Skin of body (tissue), 2 donors: ENCODE data around the gene TADA2A. TPM values are rescaled to one million over a fixed set of nuclear protein-coding genes. Genes with fewer than 3 reads are reported as not detected.

ENCODE experiments used
- DNase-seq: peaks from one replicate; lab custom pipeline; 2025; lab: John Stamatoyannopoulos, UW
- total RNA-seq: library from RNA; depleted of rRNA; stranded (reverse); fragments of >200 nt; gene quantifications from one replicate; pipeline ENCODE4 v1.2.3, GENCODE V29; 2014

Gene TADA2A
- 25.5 TPM for total RNA-seq

DNA sequence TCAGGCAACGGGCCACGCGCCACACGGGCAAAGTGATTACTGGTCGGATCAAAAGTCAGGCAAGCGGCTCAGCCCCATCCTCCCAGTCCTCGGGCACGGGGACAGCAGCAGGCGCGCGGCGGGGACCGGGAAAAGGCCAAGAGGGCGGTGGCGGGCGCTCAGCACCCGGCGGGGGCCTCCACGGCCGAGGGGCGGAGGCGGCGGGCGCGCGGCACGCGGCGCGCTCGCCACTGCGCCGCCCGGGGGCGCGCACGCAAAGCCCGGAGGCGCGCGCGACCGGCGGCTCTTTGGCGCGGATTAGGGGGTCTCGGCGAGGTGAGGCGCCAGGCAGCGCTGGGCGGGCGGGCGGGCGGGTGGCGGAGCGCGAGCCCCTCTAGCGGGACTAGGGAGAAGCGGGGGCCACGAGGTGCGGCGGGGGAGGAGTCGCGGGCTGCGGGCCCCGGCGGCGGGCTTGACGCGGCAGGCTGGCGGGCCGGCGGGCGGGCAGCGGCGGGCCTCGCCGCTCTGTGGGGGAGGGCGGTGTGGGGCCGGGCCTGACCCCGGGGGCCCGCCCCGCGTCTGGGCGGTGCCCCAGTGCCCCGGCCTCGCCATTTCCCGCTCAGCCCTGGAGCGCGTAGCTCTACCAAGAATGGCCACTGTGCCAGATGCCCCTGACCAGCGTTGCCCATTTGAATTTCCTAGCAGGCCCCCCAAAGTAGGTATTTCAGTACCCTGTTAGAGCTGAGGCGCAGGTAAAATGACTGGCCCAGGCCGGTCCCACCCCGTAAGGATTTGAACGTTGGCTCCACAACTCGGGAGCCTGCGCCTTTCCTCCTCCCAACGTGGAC lies at the start of gene TADA2A, which contains the start of gene ACACA:
TSS of gene TADA2A (plus strand) at position 252 of the 827 bp plus-strand sequence. CDS start 4,480 bp downstream, outside the sequence.
TSS of gene ACACA (minus strand) at position 202 of the 827 bp plus-strand sequence. CDS start 537 bp downstream, outside the sequence.
- DNase-seq, result peak; percentile 59

- DNase-seq, result peak; percentile 66
Measured at GRCh38 chr17:37358098-37358829, 48.4 kb upstream of the TADA2A start.

- peak; percentile 62 for DNase-seq
Measured at GRCh38 chr17:37358830-37359681, 47.6 kb upstream of the TADA2A start.

- peak; percentile 46 for DNase-seq
Measured at GRCh38 chr17:37359682-37360188, 47.0 kb upstream of the TADA2A start.

DNA sequence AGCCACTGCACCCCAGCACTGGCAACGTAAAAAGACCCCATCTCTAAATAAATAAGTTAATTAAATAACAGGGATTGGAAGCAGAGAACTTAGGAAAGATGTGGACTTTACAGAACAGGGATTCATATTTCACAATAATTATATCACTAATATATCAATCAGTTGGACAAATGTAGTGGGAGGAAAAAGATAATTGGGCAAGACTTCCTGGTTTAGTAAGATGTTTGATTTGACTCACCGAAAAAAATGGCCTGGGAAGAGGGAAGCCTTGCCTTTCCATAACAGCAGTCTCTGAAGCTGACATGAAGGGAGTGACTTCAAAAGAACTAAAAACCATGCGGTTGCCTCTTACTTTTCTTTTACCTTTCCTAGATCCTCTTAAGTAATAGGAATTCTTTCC lies 46.1 kb upstream of the TADA2A start:
- DNase-seq, result no peak

GRCh38 chr17:37361543-37361942 lies 45.1 kb upstream of the TADA2A start:
- DNase-seq, result peak; percentile 26

DNA sequence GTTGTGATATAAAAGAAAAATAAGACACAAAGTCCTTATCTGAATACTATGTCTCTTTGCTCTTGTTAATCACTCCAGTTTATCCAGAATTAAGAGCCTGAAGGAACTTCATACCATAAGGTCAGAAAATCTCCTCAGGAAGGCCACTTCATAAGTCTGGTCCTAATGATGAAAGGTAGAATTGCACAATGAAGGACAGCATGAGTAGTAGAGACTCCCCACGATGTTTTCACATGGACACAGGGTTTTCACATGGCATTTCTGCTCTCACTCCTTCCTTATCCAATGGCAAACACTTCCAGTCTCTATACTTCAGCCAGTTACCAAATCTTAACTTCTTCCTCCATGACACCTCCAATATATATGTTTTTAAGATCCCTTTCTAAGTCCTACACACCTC lies 41.1 kb upstream of the TADA2A start:
- no peak for DNase-seq

DNA sequence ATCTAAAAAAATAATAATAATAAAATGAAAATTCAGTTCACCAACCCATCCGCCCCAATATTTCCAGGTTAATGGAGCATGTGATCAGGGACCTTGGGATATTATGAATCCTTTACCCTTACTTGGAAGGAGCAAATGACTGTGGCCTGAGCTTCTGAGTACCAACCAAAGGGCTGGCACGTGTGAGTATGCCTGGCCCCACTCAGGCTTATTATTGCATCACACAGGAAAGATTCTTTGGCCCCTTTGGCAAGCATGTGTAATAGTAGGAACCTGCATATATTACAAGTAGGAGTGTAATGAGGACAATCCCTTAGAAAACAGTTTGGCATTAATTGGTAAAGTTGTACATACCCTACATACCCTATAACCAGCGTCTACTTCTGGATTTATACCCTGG lies 38.1 kb upstream of the TADA2A start:
- no peak for DNase-seq

DNA sequence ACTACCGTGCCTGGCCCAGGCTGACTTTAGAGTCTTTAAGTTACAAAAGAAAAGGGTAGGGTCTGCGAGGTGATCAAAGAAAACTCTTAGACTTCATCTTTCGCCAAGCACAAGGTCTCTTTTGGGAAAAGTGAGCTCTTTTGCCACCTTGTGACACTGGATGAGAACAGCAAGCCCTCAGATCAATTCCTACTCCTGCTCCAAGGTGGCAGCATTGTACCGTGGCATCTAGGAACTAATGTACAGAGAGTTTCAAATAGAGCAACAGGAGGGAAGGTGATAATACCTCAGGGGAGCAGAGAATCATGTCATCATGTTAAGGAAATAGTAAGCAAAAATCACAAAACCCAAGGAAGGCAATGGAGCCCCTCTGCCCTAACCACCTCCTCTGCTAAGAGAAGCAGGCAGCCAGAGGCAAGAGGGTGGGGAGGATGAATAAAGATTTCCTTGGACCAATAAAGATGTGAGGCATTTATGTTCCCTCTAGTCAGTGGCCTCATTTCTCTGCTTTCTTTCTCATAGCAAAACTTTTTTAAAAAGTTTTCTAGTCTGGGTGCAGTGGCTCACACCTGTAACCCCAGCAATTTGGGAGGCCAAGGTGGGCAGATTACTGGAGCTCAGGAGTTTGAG lies 33.0 kb upstream of the TADA2A start:
- DNase-seq, result peak; percentile 40

DNA sequence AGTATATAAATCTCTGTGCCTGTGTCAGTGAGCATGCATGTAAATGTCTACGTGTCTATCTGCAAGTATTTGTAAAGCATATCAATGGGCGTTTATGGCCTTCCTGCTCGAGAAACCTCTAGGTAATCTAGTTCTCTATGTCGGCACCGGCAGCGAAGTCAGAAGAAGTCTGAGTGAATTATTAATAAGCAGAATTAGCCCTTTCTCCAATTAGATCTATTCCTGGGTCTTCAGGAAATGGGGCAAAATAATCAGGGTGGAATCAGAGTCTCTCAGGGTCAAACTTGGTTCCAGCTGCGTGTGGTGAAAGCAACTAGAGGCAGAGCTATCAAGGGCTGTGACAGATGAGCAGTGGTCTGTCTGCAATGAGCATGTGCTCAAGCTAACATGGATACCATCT lies 31.0 kb upstream of the TADA2A start, which contains the start of gene C17orf78:
TSS of gene C17orf78 (plus strand) at position 280 of the 400 bp plus-strand sequence. CDS start at position 388, 108 bp downstream.
- no peak for DNase-seq

DNA sequence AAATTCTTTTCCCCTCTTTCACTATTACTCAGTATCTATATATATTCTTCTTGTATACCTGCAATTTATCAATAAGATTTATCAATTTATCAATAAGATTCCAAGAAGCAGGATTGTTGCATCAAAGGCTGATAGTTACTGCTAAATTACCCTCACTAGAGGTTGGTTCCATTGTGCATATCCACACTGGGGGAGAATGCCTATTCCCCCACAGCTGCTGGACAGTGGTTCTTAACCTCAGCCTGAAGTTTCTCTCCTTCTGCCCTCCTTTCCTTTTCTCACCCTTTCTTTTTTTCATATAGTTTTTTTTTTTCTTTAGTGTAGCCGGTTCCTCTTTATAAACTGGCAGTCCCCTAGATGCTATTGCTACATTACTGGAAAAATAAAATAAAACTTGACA lies 24.6 kb upstream of the TADA2A start:
- DNase-seq, result no peak

DNA sequence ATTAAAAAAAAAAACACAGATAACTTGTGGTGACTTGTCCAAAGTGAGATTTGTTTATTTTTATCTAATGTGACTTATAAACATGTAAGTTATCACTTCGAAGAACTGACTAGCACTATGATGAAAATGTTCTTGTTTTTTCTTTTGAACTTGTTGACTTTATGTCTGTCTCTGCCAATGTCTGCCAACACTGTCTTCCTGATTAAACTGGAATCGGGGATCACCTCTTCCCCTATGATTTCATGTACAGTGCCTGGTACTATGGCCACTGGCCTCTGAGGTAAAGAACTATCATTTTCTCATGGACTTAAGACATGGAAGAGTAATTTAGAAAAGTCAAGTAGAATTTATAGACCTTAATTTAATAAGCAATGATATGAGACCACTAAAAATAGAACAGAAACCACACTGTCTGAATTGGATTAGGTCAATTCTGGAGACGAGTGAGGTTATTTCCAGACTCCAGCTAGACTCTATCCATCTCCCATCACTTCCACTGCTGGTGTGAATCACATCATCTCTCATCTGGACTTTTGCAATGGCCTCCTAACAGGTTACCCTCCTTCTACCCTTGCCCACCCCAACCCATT lies 22.0 kb upstream of the TADA2A start:
- no peak for DNase-seq

DNA sequence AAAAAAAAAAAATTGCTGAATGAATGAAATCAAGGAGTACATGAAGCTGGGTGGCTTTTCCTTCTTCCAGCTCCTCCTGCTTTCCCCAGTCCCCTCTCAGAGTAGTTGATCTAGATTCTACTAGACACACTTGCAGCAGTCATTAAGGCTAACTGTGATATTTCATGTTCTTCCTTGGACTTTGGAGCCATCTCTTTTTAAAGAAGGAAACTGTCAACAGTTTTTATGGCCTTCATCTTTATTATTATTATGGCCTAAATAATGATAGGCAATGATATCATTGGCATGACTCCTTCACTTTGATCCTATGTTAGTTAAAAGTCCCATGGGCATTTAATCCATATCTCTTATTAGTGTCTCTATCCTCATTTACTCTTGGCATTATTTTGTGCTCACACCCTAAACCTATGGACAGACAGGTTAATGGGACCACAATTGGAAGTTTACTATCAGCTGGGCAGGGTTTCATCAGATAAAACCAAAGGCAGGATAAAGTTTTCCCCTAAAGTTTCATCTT lies 21.2 kb upstream of the TADA2A start:
- no peak for DNase-seq

- DNase-seq, result no peak
Measured at GRCh38 chr17:37386462-37386861, 20.2 kb upstream of the TADA2A start.

- no peak for DNase-seq
Measured at GRCh38 chr17:37388266-37388665, 18.4 kb upstream of the TADA2A start.

DNA sequence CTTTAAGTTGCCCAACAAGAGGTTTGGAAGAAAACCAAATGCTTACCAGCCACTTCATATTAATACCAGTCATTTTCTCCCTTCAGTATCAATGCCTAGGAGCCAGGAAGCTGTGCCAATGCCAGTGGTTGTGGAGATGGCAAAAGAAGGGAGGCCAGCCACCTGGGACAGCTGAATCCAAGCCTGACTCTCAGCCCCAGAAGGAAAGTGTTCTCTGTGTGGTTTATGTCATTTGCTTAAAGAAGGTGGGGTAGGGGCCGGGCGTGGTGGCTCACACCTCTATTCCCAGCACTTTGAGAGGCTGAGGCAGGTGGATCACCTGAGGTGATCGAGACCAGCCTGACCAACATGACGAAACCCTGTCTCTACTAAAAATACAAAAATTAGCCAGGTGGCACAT lies 17.5 kb upstream of the TADA2A start:
- no peak for DNase-seq

- DNase-seq, result no peak
Measured at GRCh38 chr17:37391146-37391545, 15.5 kb upstream of the TADA2A start.

DNA sequence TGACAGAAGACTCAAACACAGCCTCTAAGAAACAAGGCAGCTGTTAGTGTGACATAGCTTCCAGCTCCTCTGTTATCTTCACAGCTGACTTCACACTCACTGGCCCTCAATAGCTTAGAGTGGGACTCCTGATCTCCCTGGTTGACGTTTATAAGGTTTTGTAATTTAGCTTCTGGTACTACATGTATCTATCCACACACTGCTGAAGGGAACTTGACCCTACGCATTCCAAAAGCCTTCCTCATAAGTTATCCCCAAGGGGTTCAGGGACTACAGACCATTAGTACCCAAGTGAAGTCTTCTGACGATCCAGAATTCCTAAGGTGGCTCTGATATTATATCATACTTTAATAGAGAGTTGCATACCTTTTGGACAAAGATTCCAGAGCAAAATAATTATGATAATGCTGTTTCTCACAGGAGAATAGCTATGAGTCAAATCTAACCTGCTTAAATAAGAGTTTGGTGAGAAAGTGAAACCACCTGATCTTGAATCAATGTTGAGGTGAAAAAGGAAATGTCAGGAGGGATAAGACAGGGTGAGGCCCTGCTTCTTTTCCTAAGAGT lies 14.6 kb upstream of the TADA2A start:
- DNase-seq, result no peak

DNA sequence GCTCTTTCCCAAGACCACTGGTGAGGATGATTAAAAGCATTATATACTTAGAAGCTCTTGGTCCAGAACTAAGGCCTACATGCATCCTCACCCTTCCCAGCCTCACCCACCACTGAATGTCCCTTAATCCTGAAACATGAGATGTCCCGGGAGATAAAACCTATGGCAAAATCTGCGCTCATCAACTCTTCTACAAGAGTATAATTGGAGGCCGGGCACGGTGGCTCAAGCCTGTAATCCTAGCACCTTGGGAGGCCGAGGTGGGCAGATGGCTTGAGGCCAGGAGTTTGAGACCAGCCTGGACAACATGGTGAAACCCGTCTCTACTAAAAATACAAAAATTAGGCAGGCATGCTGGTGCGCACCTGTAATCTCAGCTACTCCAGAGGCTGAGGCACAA lies 13.3 kb upstream of the TADA2A start:
- no peak for DNase-seq
